Upper lobe of right lung (tissue), 1 donor: ENCODE measurements around the gene COX6B2. TPM values are rescaled to one million over a fixed set of nuclear protein-coding genes. Genes with fewer than 3 reads are reported as not detected.
A peak's percentile ranks its signal among the peaks of the same experiment; 100 is the strongest.

ENCODE experiments used
- ATAC-seq: fragments of 200-7000 bp; cut with Tn5 transposase; one replicate; pipeline ENCODE4 v1.9.1; 2020; ENCODE audit warnings: mild to moderate bottlenecking, moderate library complexity
- DNase-seq: peaks from one replicate; pipeline ENCODE4 v3.0.0-alpha.2; 2020
- H3K27ac ChIP-seq: fragments of 200-600 bp; one replicate; pipeline ENCODE4 v1.8.0; 2022
- H3K27me3 ChIP-seq: fragments of 200-600 bp; one replicate; pipeline ENCODE4 v1.8.0; 2022; ENCODE audit warnings: mild to moderate bottlenecking
- H3K36me3 ChIP-seq: fragments of 200-600 bp; one replicate; pipeline ENCODE4 v1.8.0; 2022
- H3K4me1 ChIP-seq: fragments of 200-600 bp; one replicate; pipeline ENCODE4 v1.8.0; 2022
- H3K4me3 ChIP-seq: fragments of 200-600 bp; one replicate; pipeline ENCODE4 v1.8.0; 2022; ENCODE audit warnings: mild to moderate bottlenecking
- H3K9me3 ChIP-seq: fragments of 200-600 bp; one replicate; pipeline ENCODE4 v1.8.0; 2022
- intact Hi-C: fragments of 100-400 bp; cut with DNase I; formaldehyde crosslinking; loops from one replicate; pipeline ENCODE4 v1.11.0; 2022
- total RNA-seq: library from RNA; stranded (reverse); fragmentation: NEBNext Ultra II Directional; extraction: Animal tissue kit (Norgen Biotek cat#: 25700); gene quantifications from one replicate; pipeline ENCODE4 v1.2.1, GENCODE V29; 2021
- TF ChIP-seq, protein P1 (sequence below): fragments of 200-600 bp; IDR thresholded peaks from one replicate; pipeline ENCODE4 v1.8.0; 2022; ENCODE audit warnings: antibody characterized with exemption
- donor health status: DM: no; HTN: yes; CAD: no; lungs with severe emphysema.

The COX6B2 gene
- total RNA-seq, 1 donor from 2014 or later = not detected

DNA sequence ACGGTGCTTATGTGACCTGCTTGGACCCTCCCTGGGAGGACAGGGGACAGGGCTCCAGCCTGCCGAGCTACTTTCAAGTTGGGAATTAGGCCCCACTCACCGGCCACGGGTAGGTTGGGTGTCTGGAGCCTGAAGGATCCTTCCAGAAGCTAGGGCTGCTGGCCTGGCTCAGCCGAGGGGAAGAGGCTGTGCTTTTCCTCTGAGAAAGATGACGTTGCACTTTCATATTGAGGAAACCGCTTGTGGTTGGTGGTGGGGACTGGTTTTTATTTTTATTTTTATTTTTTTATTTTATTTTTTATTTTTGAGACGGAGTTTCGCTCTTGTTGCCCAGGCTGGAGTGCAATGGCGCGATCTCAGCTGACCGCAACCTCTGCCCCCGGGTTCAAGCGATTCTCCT lies 29.3 kb downstream of the COX6B2 start, which contains the start of gene TMEM150B:
TMEM150B (minus strand) TSS at position 170 of the 400 bp plus-strand sequence. CDS start 4,305 bp downstream, outside the sequence.
- Histone ChIP-seq H3K9me3 (no peaks in the 10 kb centered on the region), H3K4me1 (no peaks in the 10 kb centered on the region), H3K27me3 (no peaks in the 10 kb centered on the region), H3K27ac (peak within 1 kb of the TSS; percentile 55), H3K4me3 (peak within 1 kb of the TSS; percentile 33), H3K36me3 (no peaks in the 10 kb centered on the region)
- intact Hi-C loops = no loop called here
- TF ChIP-seq, protein P1, sequence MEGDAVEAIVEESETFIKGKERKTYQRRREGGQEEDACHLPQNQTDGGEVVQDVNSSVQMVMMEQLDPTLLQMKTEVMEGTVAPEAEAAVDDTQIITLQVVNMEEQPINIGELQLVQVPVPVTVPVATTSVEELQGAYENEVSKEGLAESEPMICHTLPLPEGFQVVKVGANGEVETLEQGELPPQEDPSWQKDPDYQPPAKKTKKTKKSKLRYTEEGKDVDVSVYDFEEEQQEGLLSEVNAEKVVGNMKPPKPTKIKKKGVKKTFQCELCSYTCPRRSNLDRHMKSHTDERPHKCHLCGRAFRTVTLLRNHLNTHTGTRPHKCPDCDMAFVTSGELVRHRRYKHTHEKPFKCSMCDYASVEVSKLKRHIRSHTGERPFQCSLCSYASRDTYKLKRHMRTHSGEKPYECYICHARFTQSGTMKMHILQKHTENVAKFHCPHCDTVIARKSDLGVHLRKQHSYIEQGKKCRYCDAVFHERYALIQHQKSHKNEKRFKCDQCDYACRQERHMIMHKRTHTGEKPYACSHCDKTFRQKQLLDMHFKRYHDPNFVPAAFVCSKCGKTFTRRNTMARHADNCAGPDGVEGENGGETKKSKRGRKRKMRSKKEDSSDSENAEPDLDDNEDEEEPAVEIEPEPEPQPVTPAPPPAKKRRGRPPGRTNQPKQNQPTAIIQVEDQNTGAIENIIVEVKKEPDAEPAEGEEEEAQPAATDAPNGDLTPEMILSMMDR = no peak
- ATAC-seq = peak; percentile 42
- no peak for DNase-seq

DNA sequence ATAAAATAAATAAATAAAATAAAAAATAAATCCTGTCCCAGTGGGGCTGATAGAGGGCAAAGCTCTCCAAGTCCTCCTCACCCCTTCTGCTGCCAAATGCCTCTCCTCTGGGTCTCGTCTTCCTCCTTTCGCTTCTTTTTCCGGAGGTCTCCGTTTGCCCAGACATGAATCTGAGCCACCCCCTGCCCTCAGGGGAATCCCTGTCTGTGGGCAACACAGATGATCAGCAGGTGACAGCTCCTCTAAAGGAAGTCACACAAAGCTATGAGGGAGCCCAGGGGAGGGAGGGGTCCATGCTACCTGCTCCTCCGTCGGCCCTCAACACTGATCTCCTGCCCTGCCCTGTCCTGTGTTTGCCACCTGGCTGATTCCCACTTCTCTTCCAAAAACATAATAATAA lies 29.9 kb downstream of the COX6B2 start:
- H3K4me3 ChIP-seq = peak overlapping the region; percentile 33
- no peak for ATAC-seq
- TF ChIP-seq, protein P1 = no peak
- no peaks in the 10 kb centered on the region for H3K27me3 ChIP-seq
- peak overlapping the region; percentile 55 for H3K27ac ChIP-seq
- intact Hi-C loops = no loop called here
- H3K4me1 ChIP-seq = no peaks in the 10 kb centered on the region
- H3K9me3 ChIP-seq = no peaks in the 10 kb centered on the region
- DNase-seq = no peak
- H3K36me3 ChIP-seq = no peaks in the 10 kb centered on the region

DNA sequence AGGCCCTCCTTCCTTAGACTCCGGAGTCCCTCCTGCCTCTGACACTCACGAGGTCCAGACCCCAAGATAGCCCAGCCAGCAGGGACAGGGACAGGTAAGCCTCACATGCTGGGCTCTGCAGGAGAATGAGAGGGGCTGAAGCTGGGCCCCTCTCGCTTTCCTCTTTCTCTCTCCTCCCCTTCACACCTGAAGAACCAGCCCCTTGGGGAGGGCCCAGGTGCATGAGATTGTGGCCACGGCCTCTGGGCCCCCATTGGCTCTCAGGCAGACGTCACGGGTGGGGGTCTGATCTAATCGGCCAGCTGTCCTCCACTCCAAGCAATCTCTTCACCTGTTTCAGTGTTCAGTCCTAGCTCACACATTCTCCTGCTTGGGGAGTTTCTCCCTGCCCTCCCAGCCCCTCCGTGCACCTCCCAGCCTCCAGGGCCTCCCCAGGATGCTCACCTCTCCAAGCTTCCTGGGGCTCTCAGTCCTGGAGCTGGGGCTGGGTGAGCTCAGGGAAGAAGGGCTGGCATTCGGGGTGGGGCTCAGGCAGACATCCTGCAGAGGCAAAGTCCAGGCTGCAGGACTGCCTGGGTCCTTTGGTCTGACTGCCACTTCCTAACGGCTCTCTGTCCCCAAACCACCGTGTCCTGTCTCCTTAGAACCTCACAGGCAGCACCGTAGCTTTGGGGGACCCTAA lies 32.2 kb downstream of the COX6B2 start:
- H3K27ac ChIP-seq = no peak overlapping the region
- intact Hi-C loops = no loop called here
- no peaks in the 10 kb centered on the region for H3K9me3 ChIP-seq
- H3K4me1 ChIP-seq = no peaks in the 10 kb centered on the region
- H3K4me3 ChIP-seq = no peak overlapping the region
- DNase-seq = no peak
- no peaks in the 10 kb centered on the region for H3K27me3 ChIP-seq
- H3K36me3 ChIP-seq = no peaks in the 10 kb centered on the region
- TF ChIP-seq, protein P1 = no peak
- no peak for ATAC-seq

DNA sequence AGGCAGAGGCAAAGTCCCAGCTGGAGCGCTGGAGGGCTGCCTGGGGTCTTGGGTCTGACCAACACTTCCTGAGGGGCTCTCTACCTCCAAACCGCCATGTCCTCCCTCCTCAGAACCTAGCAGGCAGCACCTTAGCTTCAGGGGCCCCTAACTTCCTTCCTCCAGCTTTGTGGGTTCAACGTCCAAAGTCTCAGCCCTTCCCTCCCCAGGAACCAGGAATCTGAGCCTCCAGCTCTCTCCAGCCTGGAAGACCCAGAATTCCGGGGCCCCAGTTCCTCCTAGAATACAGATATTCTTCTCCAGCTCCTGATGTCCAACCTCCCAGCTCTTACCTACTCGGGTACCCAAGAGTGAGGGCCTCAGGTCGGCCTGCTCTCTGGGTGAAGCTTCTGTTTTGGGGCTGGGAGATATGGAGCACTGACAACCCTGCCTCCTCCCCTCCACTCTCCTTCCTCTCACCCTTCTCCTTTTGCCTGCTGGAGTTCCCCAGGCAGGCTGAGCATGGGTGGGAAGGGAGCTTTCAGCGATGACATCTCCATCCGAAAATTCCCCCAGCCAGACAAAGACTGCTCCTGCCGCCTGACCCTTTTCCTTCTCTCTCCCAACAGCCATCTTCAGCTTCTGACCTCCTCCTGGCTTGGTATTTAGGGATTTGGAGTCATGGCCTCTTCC lies 32.9 kb downstream of the COX6B2 start:
- Histone ChIP-seq H3K27ac (no peak overlapping the region), H3K9me3 (no peaks in the 10 kb centered on the region), H3K4me1 (no peaks in the 10 kb centered on the region), H3K27me3 (no peaks in the 10 kb centered on the region), H3K36me3 (no peaks in the 10 kb centered on the region), H3K4me3 (no peak overlapping the region)
- intact Hi-C loops = no loop called here
- DNase-seq (no peak), ATAC-seq (no peak)
- TF ChIP-seq, protein P1 = no peak

DNA sequence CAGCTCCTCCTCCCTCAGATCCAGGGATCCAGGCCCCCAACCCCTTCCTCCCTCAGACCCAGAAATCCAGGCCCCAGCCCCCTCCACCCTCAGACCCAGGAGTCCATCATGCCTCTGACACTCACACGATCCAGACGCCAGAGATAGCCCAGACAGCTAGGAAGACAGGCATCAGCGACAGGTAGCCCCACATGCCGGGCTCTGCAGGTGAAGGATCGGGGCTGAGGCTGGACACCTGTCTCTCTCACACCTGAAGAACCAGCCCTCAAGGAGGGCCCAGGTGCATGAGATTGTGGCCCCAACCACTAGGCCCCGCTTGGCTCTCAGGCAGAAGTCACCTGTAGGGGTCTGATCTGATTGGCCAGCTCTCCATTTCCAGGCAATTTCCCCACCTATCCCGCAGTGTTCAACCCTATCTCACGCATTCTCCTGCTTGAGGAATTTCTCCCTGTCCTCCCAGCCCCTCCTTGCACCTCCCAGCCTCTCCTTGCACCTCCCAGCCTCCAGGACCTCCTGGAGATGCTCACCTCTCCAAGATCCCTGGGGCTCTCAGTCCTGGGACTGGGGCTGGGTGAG lies 33.6 kb downstream of the COX6B2 start:
- no peaks in the 10 kb centered on the region for H3K4me1 ChIP-seq
- TF ChIP-seq, protein P1 = no peak
- intact Hi-C loops = no loop called here
- H3K36me3 ChIP-seq = no peaks in the 10 kb centered on the region
- no peak for ATAC-seq
- H3K9me3 ChIP-seq = no peaks in the 10 kb centered on the region
- DNase-seq = no peak
- no peak overlapping the region for H3K4me3 ChIP-seq
- H3K27ac ChIP-seq = no peak overlapping the region
- no peaks in the 10 kb centered on the region for H3K27me3 ChIP-seq
